ENCODE results near the gene A3GALT2. TPM values are rescaled to one million over a fixed set of nuclear protein-coding genes. Genes with fewer than 3 reads are reported as not detected.
A peak's percentile ranks its signal among the peaks of the same experiment; 100 is the strongest.

Gene A3GALT2
- polyA plus RNA-seq, 1 donor from 2014 or later = 0.35 TPM

DNA sequence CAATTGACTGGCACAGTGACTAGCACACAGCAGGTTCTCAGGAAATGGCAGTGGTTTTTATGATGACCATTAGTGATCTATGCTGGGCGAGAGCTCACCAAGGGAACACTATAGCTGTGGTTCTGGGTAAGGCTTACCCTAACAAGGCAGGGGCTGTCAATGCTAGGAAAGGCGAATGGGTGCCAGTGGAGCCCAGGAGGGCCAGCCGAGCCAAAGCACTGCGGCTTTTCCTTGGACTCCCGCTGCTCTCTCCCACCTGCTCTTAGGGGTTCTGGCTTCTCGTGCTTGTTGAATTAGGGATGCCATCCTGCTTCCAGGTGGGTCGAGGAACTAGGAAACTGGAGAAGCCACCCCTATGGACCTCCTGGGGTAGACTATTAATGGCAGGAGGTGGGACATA, 10.0 kb upstream of the A3GALT2 start:
- no peak overlapping the region for H3K27ac ChIP-seq (ENCODE audit: low read length)
- TF ChIP-seq EP300 (conservative IDR thresholded peaks at IDR 0.05; ENCODE audit: poor library complexity, severe bottlenecking) = no peak
- no peak for TF ChIP-seq RAD21 (conservative IDR thresholded peaks at IDR 0.05)
- no peak for TF ChIP-seq POLR2AphosphoS5 (IDR thresholded peaks at IDR 0.05)
- TF ChIP-seq TAF1 (IDR thresholded peaks at IDR 0.05; ENCODE audit: low read depth) = no peak
- no peak for TF ChIP-seq EZH2 (IDR thresholded peaks at IDR 0.05; ENCODE audit: borderline replicate concordance, insufficient read depth, low read length, poor library complexity, severe bottlenecking)
- no peak for TF ChIP-seq SMC3 (conservative IDR thresholded peaks at IDR 0.05; ENCODE audit: poor library complexity)
- TF ChIP-seq, protein P1, sequence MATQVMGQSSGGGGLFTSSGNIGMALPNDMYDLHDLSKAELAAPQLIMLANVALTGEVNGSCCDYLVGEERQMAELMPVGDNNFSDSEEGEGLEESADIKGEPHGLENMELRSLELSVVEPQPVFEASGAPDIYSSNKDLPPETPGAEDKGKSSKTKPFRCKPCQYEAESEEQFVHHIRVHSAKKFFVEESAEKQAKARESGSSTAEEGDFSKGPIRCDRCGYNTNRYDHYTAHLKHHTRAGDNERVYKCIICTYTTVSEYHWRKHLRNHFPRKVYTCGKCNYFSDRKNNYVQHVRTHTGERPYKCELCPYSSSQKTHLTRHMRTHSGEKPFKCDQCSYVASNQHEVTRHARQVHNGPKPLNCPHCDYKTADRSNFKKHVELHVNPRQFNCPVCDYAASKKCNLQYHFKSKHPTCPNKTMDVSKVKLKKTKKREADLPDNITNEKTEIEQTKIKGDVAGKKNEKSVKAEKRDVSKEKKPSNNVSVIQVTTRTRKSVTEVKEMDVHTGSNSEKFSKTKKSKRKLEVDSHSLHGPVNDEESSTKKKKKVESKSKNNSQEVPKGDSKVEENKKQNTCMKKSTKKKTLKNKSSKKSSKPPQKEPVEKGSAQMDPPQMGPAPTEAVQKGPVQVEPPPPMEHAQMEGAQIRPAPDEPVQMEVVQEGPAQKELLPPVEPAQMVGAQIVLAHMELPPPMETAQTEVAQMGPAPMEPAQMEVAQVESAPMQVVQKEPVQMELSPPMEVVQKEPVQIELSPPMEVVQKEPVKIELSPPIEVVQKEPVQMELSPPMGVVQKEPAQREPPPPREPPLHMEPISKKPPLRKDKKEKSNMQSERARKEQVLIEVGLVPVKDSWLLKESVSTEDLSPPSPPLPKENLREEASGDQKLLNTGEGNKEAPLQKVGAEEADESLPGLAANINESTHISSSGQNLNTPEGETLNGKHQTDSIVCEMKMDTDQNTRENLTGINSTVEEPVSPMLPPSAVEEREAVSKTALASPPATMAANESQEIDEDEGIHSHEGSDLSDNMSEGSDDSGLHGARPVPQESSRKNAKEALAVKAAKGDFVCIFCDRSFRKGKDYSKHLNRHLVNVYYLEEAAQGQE (IDR thresholded peaks at IDR 0.05; ENCODE audit: borderline replicate concordance) = no peak
- no peak for TF ChIP-seq MXI1 (conservative IDR thresholded peaks at IDR 0.05; ENCODE audit: poor library complexity, severe bottlenecking)
- TF ChIP-seq, protein P2, sequence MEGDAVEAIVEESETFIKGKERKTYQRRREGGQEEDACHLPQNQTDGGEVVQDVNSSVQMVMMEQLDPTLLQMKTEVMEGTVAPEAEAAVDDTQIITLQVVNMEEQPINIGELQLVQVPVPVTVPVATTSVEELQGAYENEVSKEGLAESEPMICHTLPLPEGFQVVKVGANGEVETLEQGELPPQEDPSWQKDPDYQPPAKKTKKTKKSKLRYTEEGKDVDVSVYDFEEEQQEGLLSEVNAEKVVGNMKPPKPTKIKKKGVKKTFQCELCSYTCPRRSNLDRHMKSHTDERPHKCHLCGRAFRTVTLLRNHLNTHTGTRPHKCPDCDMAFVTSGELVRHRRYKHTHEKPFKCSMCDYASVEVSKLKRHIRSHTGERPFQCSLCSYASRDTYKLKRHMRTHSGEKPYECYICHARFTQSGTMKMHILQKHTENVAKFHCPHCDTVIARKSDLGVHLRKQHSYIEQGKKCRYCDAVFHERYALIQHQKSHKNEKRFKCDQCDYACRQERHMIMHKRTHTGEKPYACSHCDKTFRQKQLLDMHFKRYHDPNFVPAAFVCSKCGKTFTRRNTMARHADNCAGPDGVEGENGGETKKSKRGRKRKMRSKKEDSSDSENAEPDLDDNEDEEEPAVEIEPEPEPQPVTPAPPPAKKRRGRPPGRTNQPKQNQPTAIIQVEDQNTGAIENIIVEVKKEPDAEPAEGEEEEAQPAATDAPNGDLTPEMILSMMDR (IDR thresholded peaks at IDR 0.05; ENCODE audit: poor library complexity, severe bottlenecking) = no peak

DNA sequence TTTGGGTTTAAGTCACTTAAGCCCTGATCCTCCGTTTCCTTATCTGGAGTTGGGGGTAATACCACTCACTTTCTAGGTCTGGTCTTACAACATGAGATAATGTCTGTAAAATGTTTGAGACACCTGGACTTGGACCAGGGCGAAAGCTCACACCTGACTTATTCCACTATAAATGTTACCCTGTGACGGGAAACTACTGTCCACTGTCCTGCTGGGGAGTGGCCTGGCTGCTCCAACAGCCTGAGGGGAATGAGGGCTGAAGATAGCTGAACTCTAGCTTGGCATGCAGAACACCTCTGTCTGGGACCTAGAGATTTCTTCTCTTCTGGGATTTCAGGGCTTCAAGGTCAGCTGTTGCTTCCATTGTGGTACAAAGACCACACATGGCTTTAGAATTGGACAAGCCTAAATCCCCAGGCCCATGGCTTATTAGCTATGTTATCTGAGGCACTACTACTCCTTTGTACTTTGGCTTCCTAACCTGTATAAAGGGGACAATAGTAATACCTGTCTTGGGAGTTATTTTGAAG, 9.5 kb upstream of the A3GALT2 start:
- H3K9me2 ChIP-seq (ENCODE audit: insufficient read depth, low read length) = no peaks in the 10 kb centered on the region
- no peaks in the 10 kb centered on the region for H3K27me3 ChIP-seq (ENCODE audit: insufficient read depth, low read depth, low read length)
- peaks cover 41% of the 10 kb centered on the region for H3K79me2 ChIP-seq (replicated peaks; ENCODE audit: insufficient read depth, low read length)
- no peak overlapping the region for H3K4me2 ChIP-seq (ENCODE audit: low read length)
- TF ChIP-seq EP300 (conservative IDR thresholded peaks at IDR 0.05; ENCODE audit: poor library complexity, severe bottlenecking) (no peak), POLR2AphosphoS5 (IDR thresholded peaks at IDR 0.05) (peak; percentile 8), RAD21 (conservative IDR thresholded peaks at IDR 0.05) (no peak)
- H2AFZ ChIP-seq (ENCODE audit: low read depth, low read length) = no peak overlapping the region
- H3F3A ChIP-seq (ENCODE audit: insufficient read depth, low read length, poor library complexity, severe bottlenecking) = no peaks in the 10 kb centered on the region
- no peak overlapping the region for H3K9ac ChIP-seq (ENCODE audit: low read length)
- no peak overlapping the region for H3K4me3 ChIP-seq (ENCODE audit: low read length)
- H4K20me1 ChIP-seq (ENCODE audit: insufficient read depth) = peaks cover 34% of the 10 kb centered on the region
- no peaks in the 10 kb centered on the region for H3K9me3 ChIP-seq (ENCODE audit: low read length)
- H3K36me3 ChIP-seq (ENCODE audit: insufficient read depth, low read length) = peaks cover 48% of the 10 kb centered on the region
- H3K27ac ChIP-seq (ENCODE audit: low read length) = no peak overlapping the region

More for the DNA sequence above, 10.0 kb upstream of the A3GALT2 start:
- Histone ChIP-seq H3K9me2 (ENCODE audit: insufficient read depth, low read length) (no peaks in the 10 kb centered on the region), H3K36me3 (ENCODE audit: insufficient read depth, low read length) (peaks cover 43% of the 10 kb centered on the region), H3K27me3 (ENCODE audit: insufficient read depth, low read depth, low read length) (no peaks in the 10 kb centered on the region), H4K20me1 (ENCODE audit: insufficient read depth) (peaks cover 29% of the 10 kb centered on the region), H3K79me2 (replicated peaks; ENCODE audit: insufficient read depth, low read length) (peaks cover 41% of the 10 kb centered on the region), H3K4me2 (ENCODE audit: low read length) (no peak overlapping the region), H3K9me3 (ENCODE audit: low read length) (no peaks in the 10 kb centered on the region), H3K4me3 (ENCODE audit: low read length) (no peak overlapping the region), H3K9ac (ENCODE audit: low read length) (no peak overlapping the region), H3F3A (ENCODE audit: insufficient read depth, low read length, poor library complexity, severe bottlenecking) (no peaks in the 10 kb centered on the region), H2AFZ (ENCODE audit: low read depth, low read length) (no peak overlapping the region)
